ENCODE results near the gene BHLHE40.

Gene BHLHE40

GRCh38 chr3:4939276-4939675, 40.0 kb upstream of the BHLHE40 start:
- Histone ChIP-seq H3K79me2 (ENCODE audit: insufficient read depth, low read length) (no peaks in the 10 kb centered on the region), H4K20me1 (ENCODE audit: insufficient read depth, low read length) (no peaks in the 10 kb centered on the region), H3K9ac (ENCODE audit: low read depth, low read length) (no peak overlapping the region), H3K27me3 (ENCODE audit: insufficient read depth, low read length, poor library complexity) (no peaks in the 10 kb centered on the region), H3K4me2 (ENCODE audit: insufficient read depth, low read length) (no peak overlapping the region), H3K4me3 (ENCODE audit: low read depth in 1 of 2, low read length in 2 of 2) (no peak overlapping the region), H3K36me3 (ENCODE audit: insufficient read depth, low read length) (no peaks in the 10 kb centered on the region), H2AFZ (ENCODE audit: low read depth, low read length) (no peak overlapping the region), H3K9me3 (ENCODE audit: insufficient read depth, low read length, severe bottlenecking) (no peaks in the 10 kb centered on the region), H3K4me1 (ENCODE audit: insufficient read depth, low read length) (no peaks in the 10 kb centered on the region), H3K27ac (ENCODE audit: low read length) (no peak overlapping the region)
- ATAC-seq (ENCODE audit: insufficient read depth, low read depth) (no peak), DNase-seq (no peak)
- TF ChIP-seq EZH2 (IDR thresholded peaks at IDR 0.05; ENCODE audit: borderline replicate concordance, low read depth, low read length, severe bottlenecking), result no peak
- TF ChIP-seq, protein P1, sequence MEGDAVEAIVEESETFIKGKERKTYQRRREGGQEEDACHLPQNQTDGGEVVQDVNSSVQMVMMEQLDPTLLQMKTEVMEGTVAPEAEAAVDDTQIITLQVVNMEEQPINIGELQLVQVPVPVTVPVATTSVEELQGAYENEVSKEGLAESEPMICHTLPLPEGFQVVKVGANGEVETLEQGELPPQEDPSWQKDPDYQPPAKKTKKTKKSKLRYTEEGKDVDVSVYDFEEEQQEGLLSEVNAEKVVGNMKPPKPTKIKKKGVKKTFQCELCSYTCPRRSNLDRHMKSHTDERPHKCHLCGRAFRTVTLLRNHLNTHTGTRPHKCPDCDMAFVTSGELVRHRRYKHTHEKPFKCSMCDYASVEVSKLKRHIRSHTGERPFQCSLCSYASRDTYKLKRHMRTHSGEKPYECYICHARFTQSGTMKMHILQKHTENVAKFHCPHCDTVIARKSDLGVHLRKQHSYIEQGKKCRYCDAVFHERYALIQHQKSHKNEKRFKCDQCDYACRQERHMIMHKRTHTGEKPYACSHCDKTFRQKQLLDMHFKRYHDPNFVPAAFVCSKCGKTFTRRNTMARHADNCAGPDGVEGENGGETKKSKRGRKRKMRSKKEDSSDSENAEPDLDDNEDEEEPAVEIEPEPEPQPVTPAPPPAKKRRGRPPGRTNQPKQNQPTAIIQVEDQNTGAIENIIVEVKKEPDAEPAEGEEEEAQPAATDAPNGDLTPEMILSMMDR (IDR thresholded peaks at IDR 0.05; ENCODE audit: borderline replicate concordance, extremely low read depth, low read length, poor library complexity, severe bottlenecking), result no peak

GRCh38 chr3:4940985-4941384, 38.3 kb upstream of the BHLHE40 start:
- Histone ChIP-seq H3K36me3 (ENCODE audit: insufficient read depth, low read length) (no peaks in the 10 kb centered on the region), H3K27me3 (ENCODE audit: insufficient read depth, low read length, poor library complexity) (no peaks in the 10 kb centered on the region), H3K4me1 (ENCODE audit: insufficient read depth, low read length) (no peaks in the 10 kb centered on the region), H3K79me2 (ENCODE audit: insufficient read depth, low read length) (no peaks in the 10 kb centered on the region), H3K4me3 (ENCODE audit: low read depth in 1 of 2, low read length in 2 of 2) (no peak overlapping the region), H3K4me2 (ENCODE audit: insufficient read depth, low read length) (no peak overlapping the region), H3K9me3 (ENCODE audit: insufficient read depth, low read length, severe bottlenecking) (no peaks in the 10 kb centered on the region), H4K20me1 (ENCODE audit: insufficient read depth, low read length) (no peaks in the 10 kb centered on the region), H3K27ac (ENCODE audit: low read length) (no peak overlapping the region), H3K9ac (ENCODE audit: low read depth, low read length) (no peak overlapping the region), H2AFZ (ENCODE audit: low read depth, low read length) (no peak overlapping the region)
- TF ChIP-seq, protein P1 (IDR thresholded peaks at IDR 0.05; ENCODE audit: borderline replicate concordance, extremely low read depth, low read length, poor library complexity, severe bottlenecking), result no peak
- TF ChIP-seq EZH2 (IDR thresholded peaks at IDR 0.05; ENCODE audit: borderline replicate concordance, low read depth, low read length, severe bottlenecking), result no peak
- no peak for DNase-seq
- no peak for ATAC-seq (ENCODE audit: insufficient read depth, low read depth)

GRCh38 chr3:4943549-4943948, 35.7 kb upstream of the BHLHE40 start:
- H3K27me3 ChIP-seq (ENCODE audit: insufficient read depth, low read length, poor library complexity), result no peaks in the 10 kb centered on the region
- H3K9me3 ChIP-seq (ENCODE audit: insufficient read depth, low read length, severe bottlenecking), result no peaks in the 10 kb centered on the region
- TF ChIP-seq, protein P1 (IDR thresholded peaks at IDR 0.05; ENCODE audit: borderline replicate concordance, extremely low read depth, low read length, poor library complexity, severe bottlenecking), result no peak
- TF ChIP-seq EZH2 (IDR thresholded peaks at IDR 0.05; ENCODE audit: borderline replicate concordance, low read depth, low read length, severe bottlenecking), result no peak
- no peak overlapping the region for H2AFZ ChIP-seq (ENCODE audit: low read depth, low read length)
- no peak for ATAC-seq (ENCODE audit: insufficient read depth, low read depth)
- no peaks in the 10 kb centered on the region for H3K79me2 ChIP-seq (ENCODE audit: insufficient read depth, low read length)
- H4K20me1 ChIP-seq (ENCODE audit: insufficient read depth, low read length), result no peaks in the 10 kb centered on the region
- no peak for DNase-seq
- H3K4me3 ChIP-seq (ENCODE audit: low read depth in 1 of 2, low read length in 2 of 2), result no peak overlapping the region
- H3K36me3 ChIP-seq (ENCODE audit: insufficient read depth, low read length), result no peaks in the 10 kb centered on the region
- H3K4me1 ChIP-seq (ENCODE audit: insufficient read depth, low read length), result no peaks in the 10 kb centered on the region
- H3K9ac ChIP-seq (ENCODE audit: low read depth, low read length), result no peak overlapping the region
- no peak overlapping the region for H3K4me2 ChIP-seq (ENCODE audit: insufficient read depth, low read length)
- H3K27ac ChIP-seq (ENCODE audit: low read length), result no peak overlapping the region

DNA sequence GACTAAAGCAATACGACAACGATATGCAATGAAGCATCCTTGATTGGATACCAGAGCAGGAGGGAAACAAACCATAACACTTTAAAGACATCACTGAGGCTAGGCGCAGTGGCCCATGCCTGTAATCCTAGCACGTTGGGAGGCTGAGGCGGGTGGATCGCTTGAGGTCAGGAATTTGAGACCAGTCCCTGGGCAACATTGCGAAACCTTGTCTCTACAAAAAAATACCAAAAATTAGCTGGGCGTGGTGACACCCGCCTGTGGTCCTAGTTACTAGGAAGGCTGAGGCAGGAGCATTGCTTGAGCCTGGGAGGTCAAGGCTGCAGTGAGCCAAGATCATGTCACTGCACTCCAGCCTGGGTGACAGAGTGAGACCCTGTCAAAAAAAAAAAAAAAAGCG, 33.9 kb upstream of the BHLHE40 start:
- no peak overlapping the region for H3K4me2 ChIP-seq (ENCODE audit: insufficient read depth, low read length)
- no peaks in the 10 kb centered on the region for H3K36me3 ChIP-seq (ENCODE audit: insufficient read depth, low read length)
- TF ChIP-seq, protein P1 (IDR thresholded peaks at IDR 0.05; ENCODE audit: borderline replicate concordance, extremely low read depth, low read length, poor library complexity, severe bottlenecking), result no peak
- TF ChIP-seq EZH2 (IDR thresholded peaks at IDR 0.05; ENCODE audit: borderline replicate concordance, low read depth, low read length, severe bottlenecking), result no peak
- no peaks in the 10 kb centered on the region for H3K4me1 ChIP-seq (ENCODE audit: insufficient read depth, low read length)
- H3K79me2 ChIP-seq (ENCODE audit: insufficient read depth, low read length), result no peaks in the 10 kb centered on the region
- H3K9ac ChIP-seq (ENCODE audit: low read depth, low read length), result no peak overlapping the region
- no peak overlapping the region for H3K4me3 ChIP-seq (ENCODE audit: low read depth in 1 of 2, low read length in 2 of 2)
- H2AFZ ChIP-seq (ENCODE audit: low read depth, low read length), result no peak overlapping the region
- ATAC-seq (ENCODE audit: insufficient read depth, low read depth) (no peak), DNase-seq (no peak)
- H3K27ac ChIP-seq (ENCODE audit: low read length), result no peak overlapping the region
- no peaks in the 10 kb centered on the region for H3K9me3 ChIP-seq (ENCODE audit: insufficient read depth, low read length, severe bottlenecking)
- H3K27me3 ChIP-seq (ENCODE audit: insufficient read depth, low read length, poor library complexity), result no peaks in the 10 kb centered on the region
- no peaks in the 10 kb centered on the region for H4K20me1 ChIP-seq (ENCODE audit: insufficient read depth, low read length)

All from DND-41 (cell line).